Astrocyte of the cerebellum (primary cell): ENCODE results near the gene LYPLAL1.

Source experiments
- DNase-seq: peaks from one replicate; pipeline ENCODE4 v3.0.0-alpha.2; 2011; ENCODE audit warnings: low read depth
- H3K4me3 ChIP-seq: 2 replicates; pipeline ENCODE4 v1.5.1; 2011; ENCODE audit warnings: mild to moderate bottlenecking, low read depth, low read length, moderate library complexity
- CTCF ChIP-seq: IDR thresholded peaks from 2 replicates; pipeline ENCODE4 v1.5.1; 2012; ENCODE audit warnings: low read length, low read depth, moderate library complexity, mild to moderate bottlenecking; ENCODE audit errors: missing control alignments
- in situ Hi-C: cut with HindIII; loops from 2 replicates; pipeline ENCODE4 v1.10.0; 2017; ENCODE audit warnings: low sequenced_read_pairs

Gene LYPLAL1

DNA sequence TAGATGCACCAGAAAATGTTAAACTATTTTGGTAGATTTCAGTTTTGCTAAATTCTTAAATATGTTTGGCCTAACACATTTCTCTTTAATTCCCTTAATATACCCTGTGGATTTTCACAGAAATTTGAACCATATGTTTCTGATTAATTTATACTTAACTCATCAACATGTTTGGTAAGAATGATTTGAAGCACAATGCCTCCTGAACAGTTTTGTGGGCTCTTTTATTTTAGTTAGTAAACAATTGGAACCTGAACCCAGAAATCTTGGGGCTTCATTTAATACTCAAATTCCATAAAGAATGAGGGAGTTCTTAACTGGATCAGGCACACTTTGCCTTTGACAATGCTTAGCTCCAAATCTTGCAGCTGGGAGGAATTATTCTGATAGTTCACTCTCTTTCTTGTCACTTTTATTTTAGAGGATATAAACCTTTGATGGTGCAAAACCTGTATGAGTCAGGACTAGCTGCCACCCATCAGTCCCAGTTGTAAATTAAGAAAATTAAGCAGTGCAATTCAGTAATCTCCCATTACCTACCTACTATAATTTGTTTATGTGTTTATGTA lies 24.6 kb upstream of the LYPLAL1 start:
- DNase-seq, result no peak
- in situ Hi-C loops, result no loop called here
- H3K4me3 ChIP-seq, result no peak overlapping the region
- no peak for TF ChIP-seq CTCF

- no peak overlapping the region for H3K4me3 ChIP-seq
- DNase-seq, result no peak
- no peak for TF ChIP-seq CTCF
- in situ Hi-C loops, result no loop called here
Measured at GRCh38 chr1:219149953-219150352, 23.7 kb upstream of the LYPLAL1 start.

- in situ Hi-C loops, result no loop called here
- TF ChIP-seq CTCF, result no peak
- no peak for DNase-seq
- H3K4me3 ChIP-seq, result no peak overlapping the region
Measured at GRCh38 chr1:219150913-219151312, 22.8 kb upstream of the LYPLAL1 start.

DNA sequence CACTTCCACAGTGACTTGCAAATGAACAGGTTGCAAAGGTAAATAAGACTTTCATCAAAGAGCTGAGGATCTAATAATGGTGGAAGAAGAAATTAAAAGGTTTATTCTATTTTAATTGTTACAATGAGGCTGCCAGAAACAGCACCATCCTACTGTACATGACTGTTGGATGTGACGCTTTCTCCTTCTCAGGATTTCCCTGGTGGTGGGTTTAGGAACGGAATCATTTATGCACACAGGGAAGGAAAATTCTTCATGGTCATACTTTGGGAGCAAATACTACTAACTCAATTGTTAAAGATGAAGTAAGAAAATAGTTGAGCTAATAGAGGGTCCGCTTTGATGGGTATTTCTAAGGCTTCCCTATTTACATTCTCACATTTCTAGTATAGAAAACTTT lies 22.2 kb upstream of the LYPLAL1 start:
- H3K4me3 ChIP-seq, result no peak overlapping the region
- in situ Hi-C loops, result no loop called here
- no peak for TF ChIP-seq CTCF

GRCh38 chr1:219152751-219153150 lies 20.9 kb upstream of the LYPLAL1 start:
- DNase-seq, result no peak
- no peak for TF ChIP-seq CTCF
- no peak overlapping the region for H3K4me3 ChIP-seq
- in situ Hi-C loops, result no loop called here

More for the DNA sequence above, 22.2 kb upstream of the LYPLAL1 start:
- DNase-seq, result no peak

- no peak overlapping the region for H3K4me3 ChIP-seq
- in situ Hi-C loops, result no loop called here
- no peak for TF ChIP-seq CTCF
- DNase-seq, result no peak
Measured at GRCh38 chr1:219153723-219154122, 20.0 kb upstream of the LYPLAL1 start.
